ENCODE data around the gene LYAR.

Gene LYAR

GRCh38 chr4:4330794-4331193 is 40.8 kb upstream of the LYAR start:
- no peak overlapping the region for H3K4me3 ChIP-seq (ENCODE audit: low read depth, low read length)
- no peak for TF ChIP-seq CTCF (IDR thresholded peaks at IDR 0.05; ENCODE audit: low read depth, low read length)

- TF ChIP-seq CTCF (IDR thresholded peaks at IDR 0.05; ENCODE audit: low read depth, low read length), result no peak
- H3K4me3 ChIP-seq (ENCODE audit: low read depth, low read length), result no peak overlapping the region
These were observed 39.5 kb upstream of the LYAR start for GRCh38 chr4:4329496-4329895.

GRCh38 chr4:4328840-4329239 is 38.9 kb upstream of the LYAR start:
- no peak overlapping the region for H3K4me3 ChIP-seq (ENCODE audit: low read depth, low read length)
- no peak for TF ChIP-seq CTCF (IDR thresholded peaks at IDR 0.05; ENCODE audit: low read depth, low read length)

GRCh38 chr4:4328206-4328605 is 38.3 kb upstream of the LYAR start:
- no peak for TF ChIP-seq CTCF (IDR thresholded peaks at IDR 0.05; ENCODE audit: low read depth, low read length)
- no peak overlapping the region for H3K4me3 ChIP-seq (ENCODE audit: low read depth, low read length)

GRCh38 chr4:4327652-4328121 is 37.7 kb upstream of the LYAR start:
- no peak overlapping the region for H3K4me3 ChIP-seq (ENCODE audit: low read depth, low read length)
- TF ChIP-seq CTCF (IDR thresholded peaks at IDR 0.05; ENCODE audit: low read depth, low read length), result no peak

- H3K4me3 ChIP-seq (ENCODE audit: low read depth, low read length), result no peak overlapping the region
- TF ChIP-seq CTCF (IDR thresholded peaks at IDR 0.05; ENCODE audit: low read depth, low read length), result no peak
These were observed 36.2 kb upstream of the LYAR start for GRCh38 chr4:4326166-4326565.

- TF ChIP-seq CTCF (IDR thresholded peaks at IDR 0.05; ENCODE audit: low read depth, low read length), result no peak
- no peak overlapping the region for H3K4me3 ChIP-seq (ENCODE audit: low read depth, low read length)
These were observed 35.4 kb upstream of the LYAR start for GRCh38 chr4:4325321-4325720.
